ENCODE measurements around the gene ZNF808.
"Not testable (repeated sequence)": the region's sequence is repeated elsewhere in the genome, so short reads cannot be mapped to it uniquely, and the experiment has no call there.

The ZNF808 gene

DNA sequence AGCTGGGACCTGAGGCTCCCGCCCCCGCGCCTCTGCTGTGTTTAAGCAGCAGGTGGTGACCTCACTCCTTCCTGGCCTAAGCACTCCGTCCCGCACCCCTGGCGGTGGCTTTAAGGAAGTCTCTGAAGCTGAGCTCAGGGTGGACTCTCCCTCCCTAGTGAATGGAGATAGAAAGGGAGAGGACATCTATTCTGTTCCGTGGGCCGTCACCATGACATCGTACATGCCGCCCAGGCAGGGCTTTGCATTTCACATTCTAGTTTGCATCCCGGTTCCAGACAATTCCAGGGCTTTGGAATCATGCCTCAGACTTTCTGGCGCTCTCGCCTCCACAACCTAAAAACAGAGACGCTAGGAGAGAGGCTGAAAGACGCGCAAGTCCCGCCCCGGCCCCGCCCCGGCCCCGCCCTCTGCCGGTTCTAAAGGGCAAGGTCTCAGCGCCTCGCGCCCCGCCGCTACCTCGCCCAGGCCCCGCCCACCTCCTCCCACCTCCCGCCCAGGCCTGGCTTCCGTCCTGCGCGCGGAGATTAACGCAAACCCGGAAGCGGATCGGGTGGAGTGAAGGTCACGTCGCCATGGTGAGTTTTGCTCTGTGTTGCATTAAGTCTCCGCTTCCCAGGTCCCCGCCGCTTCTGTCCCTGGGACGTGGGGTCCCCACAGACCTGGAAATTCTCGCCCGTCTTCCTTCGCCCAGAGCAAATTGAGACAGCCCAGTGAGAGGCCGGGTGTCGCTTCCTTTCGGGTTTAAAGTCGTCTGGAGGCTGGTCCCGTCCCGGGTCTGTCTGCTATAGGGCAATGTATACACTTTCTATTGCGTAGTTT is at the start of gene ZNF808:
Gene ZNF808 (plus strand): TSS at position 535 of the 822 bp plus-strand sequence. CDS start 15,617 bp downstream, outside the sequence.
- TF ChIP-seq, protein P1, sequence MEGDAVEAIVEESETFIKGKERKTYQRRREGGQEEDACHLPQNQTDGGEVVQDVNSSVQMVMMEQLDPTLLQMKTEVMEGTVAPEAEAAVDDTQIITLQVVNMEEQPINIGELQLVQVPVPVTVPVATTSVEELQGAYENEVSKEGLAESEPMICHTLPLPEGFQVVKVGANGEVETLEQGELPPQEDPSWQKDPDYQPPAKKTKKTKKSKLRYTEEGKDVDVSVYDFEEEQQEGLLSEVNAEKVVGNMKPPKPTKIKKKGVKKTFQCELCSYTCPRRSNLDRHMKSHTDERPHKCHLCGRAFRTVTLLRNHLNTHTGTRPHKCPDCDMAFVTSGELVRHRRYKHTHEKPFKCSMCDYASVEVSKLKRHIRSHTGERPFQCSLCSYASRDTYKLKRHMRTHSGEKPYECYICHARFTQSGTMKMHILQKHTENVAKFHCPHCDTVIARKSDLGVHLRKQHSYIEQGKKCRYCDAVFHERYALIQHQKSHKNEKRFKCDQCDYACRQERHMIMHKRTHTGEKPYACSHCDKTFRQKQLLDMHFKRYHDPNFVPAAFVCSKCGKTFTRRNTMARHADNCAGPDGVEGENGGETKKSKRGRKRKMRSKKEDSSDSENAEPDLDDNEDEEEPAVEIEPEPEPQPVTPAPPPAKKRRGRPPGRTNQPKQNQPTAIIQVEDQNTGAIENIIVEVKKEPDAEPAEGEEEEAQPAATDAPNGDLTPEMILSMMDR (IDR thresholded peaks at IDR 0.05; ENCODE audit: borderline replicate concordance, control extremely low read depth, extremely low read depth, insufficient read depth, missing control alignments): peak; percentile 35
- DNase-seq (ENCODE audit: low spot score): peak; percentile 90
- in situ Hi-C loops (cut with MboI; ENCODE audit: low sequenced_read_pairs, unreplicated experiment): no loop called here

- in situ Hi-C loops (cut with MboI; ENCODE audit: low sequenced_read_pairs, unreplicated experiment); DNase-seq (ENCODE audit: low spot score): not testable (repeated sequence)
Observed at GRCh38 chr19:52484111-52484743, 43.2 kb upstream of the ZNF808 start.

- in situ Hi-C loops (cut with MboI; ENCODE audit: low sequenced_read_pairs, unreplicated experiment); DNase-seq (ENCODE audit: low spot score): not testable (repeated sequence)
Observed at GRCh38 chr19:52485064-52485463, 42.4 kb upstream of the ZNF808 start.

GRCh38 chr19:52485561-52486240 is 41.8 kb upstream of the ZNF808 start:
- DNase-seq (ENCODE audit: low spot score); in situ Hi-C loops (cut with MboI; ENCODE audit: low sequenced_read_pairs, unreplicated experiment): not testable (repeated sequence)

DNA sequence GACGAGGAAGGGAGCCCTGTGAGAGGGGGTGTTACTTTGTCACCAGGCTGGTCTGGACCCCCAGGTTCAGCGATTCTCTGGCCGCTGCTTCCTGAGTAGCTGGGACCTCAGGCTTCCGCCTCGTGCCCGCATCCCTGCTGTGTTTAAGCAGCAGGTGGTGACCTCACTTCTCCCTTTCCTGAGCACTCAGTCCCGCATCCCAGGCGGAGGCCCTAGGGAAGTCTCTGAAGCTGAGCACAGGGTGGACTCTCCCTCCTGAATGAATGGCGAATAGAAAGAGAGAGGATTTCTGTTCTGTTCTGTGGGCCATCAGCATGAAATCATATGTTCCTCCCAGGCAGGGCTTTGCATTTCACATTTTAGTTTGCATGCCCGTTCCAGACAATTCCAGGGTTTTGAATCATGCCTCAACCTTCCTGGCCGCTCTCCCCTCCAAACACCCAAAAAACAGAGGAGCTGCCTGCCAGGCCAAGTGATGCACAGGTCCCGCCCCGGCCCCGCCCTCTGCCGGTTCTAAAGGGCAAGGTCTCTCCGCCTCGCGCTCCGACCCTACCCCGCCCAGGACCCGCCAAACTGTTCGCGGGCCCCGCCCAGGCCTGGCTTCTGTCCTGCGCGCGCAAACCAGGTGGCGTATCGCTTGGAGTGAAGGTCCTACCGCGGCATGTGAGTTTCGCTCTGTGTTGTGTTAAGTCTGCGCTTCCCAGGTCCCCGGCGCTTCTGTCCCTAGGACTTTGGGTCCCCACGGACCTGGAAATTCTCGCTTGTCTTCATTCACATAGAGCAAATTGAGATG is 35.1 kb upstream of the ZNF808 start:
- TF ChIP-seq, protein P1 (IDR thresholded peaks at IDR 0.05; ENCODE audit: borderline replicate concordance, control extremely low read depth, extremely low read depth, insufficient read depth, missing control alignments): no peak
- in situ Hi-C loops (cut with MboI; ENCODE audit: low sequenced_read_pairs, unreplicated experiment): no loop called here
- DNase-seq (ENCODE audit: low spot score): no peak

GRCh38 chr19:52492994-52493470 is 34.4 kb upstream of the ZNF808 start:
- TF ChIP-seq, protein P1 (IDR thresholded peaks at IDR 0.05; ENCODE audit: borderline replicate concordance, control extremely low read depth, extremely low read depth, insufficient read depth, missing control alignments): no peak
- in situ Hi-C loops (cut with MboI; ENCODE audit: low sequenced_read_pairs, unreplicated experiment): no loop called here
- DNase-seq (ENCODE audit: low spot score): peak; percentile 13

- no peak for DNase-seq (ENCODE audit: low spot score)
- TF ChIP-seq, protein P1 (IDR thresholded peaks at IDR 0.05; ENCODE audit: borderline replicate concordance, control extremely low read depth, extremely low read depth, insufficient read depth, missing control alignments): no peak
- in situ Hi-C loops (cut with MboI; ENCODE audit: low sequenced_read_pairs, unreplicated experiment): no loop called here
Observed at GRCh38 chr19:52494518-52494917, 33.0 kb upstream of the ZNF808 start.
